SKM-1 treated with dmso at 0.1 percent for 144 hours (cell line): ENCODE data around the gene TENM3.
"Not testable (repeated sequence)": the region's sequence is repeated elsewhere in the genome, so short reads cannot be mapped to it uniquely, and the experiment has no call there.

Source experiments
- DNase-seq: peaks from one replicate; lab custom pipeline; 2025; ENCODE audit not compliant: unreplicated experiment; lab: John Stamatoyannopoulos, UW

Gene TENM3

DNA sequence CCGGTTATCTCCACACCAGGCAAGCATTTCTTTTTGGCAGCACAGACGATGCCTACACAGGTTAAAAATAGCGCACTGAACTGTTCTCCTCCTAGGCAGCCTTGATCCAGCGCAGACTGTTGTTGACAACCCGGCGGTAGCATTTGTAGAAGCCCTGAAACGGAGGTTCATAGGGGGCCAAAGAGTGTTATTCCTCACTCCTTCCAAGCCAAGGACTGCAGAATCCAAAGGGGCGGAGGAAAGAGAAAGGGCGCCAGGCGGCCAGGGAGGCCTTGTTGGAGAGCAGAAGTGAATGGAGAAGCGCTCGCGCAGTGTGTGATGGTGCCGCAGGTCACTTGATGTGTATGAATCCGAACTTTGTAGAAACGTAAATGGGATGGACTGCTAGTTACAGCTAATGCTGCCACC, 82.7 kb downstream of the TENM3 start:
- DNase-seq = no peak

- DNase-seq = no peak
These were observed 85.3 kb downstream of the TENM3 start for GRCh38 chr4:182328505-182328904.

DNA sequence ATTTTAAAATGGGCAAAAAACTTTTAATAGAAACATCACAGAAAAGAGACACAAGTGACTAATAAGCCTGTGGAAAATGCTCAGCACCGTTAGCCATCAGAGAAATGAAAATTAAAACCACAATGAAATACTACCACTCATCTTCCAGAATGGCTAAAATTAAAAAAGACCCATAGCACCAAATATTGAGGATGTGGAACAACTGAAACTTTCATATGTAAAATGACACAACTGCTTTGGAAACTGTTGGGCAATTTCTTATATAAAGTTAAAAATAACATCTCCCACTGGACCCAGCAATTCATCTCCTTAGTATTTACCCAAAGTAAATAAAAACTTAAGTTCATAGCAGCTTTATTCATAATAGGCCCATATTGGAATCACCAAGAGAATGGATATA, 94.2 kb downstream of the TENM3 start:
- DNase-seq = no peak

DNA sequence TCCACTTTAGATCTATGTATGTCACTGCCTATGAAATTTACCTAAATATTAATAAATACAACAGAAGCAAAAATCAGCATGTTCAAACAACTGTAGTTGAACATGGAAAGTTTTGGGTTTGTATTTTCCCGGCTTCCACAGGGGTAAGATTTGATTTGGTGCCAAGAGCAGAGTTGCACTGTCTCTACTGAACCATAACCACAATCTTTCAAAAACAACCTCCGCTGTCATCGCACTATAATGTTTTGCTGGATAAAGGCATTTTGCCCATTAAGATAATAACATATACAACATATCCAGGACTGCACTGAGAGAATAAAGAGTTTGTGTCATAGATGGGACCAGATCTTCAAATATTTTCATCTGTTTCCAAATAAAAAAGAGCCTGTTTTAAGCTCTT, 94.9 kb downstream of the TENM3 start:
- DNase-seq = no peak

DNA sequence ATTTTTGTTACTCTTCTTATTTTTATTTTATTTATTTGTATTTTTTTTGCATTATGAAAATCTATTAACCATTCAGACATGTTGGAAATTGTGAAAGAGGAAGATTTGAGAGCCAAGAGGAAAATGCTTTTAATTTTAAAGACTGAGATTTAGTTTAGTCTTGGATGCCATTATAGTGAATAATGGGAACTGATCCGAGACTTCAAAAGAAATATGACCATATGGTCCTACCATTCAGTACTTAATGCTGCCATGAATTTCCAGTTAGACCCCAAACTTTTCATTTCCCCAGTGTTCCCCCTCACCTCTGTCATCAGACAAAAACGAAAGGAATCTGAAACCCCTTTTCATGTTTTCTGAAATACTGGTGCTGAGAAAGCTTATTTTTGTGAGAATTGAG, 95.5 kb downstream of the TENM3 start:
- no peak for DNase-seq

DNA sequence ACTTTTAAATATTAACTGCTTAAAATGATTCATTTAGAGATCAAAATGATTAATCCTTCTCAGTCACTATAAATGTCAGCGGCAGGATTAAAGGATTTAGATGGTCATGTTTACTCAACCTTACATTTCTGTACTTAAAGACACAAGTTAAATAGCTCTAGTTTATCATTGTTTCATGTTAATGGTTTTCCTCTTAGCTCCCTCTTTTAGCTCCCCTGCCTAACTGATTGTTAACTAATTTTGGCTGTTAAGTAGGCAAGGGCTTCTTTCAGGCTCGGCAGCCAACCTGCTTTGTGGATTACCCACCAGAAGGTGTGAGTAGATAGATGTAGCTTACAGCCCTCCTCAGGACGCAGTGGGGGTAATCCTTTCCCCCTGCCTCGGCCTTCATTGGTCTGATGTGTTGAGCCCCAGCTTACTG, 96.0 kb downstream of the TENM3 start:
- DNase-seq = no peak

GRCh38 chr4:182343453-182343852, 100.3 kb downstream of the TENM3 start:
- DNase-seq = no peak

DNA sequence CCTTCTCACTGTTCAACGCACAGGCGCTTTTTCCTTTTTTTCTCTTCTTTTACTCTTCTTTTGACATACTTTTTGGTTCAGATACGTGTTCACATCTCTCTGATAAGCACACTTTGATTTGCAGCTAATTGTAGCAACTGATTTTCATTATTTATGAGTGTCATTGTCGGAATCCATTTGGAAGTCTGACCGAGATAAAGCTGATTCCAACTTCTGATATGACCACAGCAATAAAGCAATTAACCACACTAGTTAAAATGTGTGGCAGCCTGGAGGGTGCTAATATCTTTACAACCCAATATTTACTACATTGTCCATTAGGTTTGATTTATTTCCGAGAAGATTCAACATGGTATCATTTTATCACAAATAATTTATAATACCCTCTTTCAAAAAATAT, 101.8 kb downstream of the TENM3 start:
- no peak for DNase-seq

GRCh38 chr4:182346250-182346649, 103.0 kb downstream of the TENM3 start:
- no peak for DNase-seq

- no peak for DNase-seq
These were observed 103.6 kb downstream of the TENM3 start for GRCh38 chr4:182346675-182347375.

- DNase-seq = no peak
These were observed 105.7 kb downstream of the TENM3 start for GRCh38 chr4:182348779-182349326.

- DNase-seq = no peak
These were observed 106.8 kb downstream of the TENM3 start for GRCh38 chr4:182350041-182350440.

DNA sequence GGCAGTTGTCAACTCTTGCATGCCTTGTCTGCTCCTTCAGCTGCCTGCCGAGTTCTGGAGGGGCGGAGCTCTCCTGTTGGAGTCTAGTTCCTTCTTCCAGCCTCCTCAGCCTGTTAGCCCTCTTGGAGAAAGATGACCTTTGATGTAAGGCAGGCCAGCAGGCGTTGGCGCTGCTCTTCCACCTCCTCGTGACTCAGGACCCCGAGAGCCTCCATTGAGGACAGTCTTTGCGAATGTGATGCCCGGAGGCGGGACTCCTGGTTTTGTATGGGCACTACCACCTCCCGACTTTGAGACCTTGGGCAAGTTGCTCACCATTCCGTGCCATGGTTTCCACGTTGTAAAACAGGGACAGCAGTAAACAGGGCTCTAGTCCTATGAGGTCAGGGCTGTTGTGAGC, 108.3 kb downstream of the TENM3 start:
- DNase-seq = no peak

GRCh38 chr4:182354106-182354505, 110.9 kb downstream of the TENM3 start:
- no peak for DNase-seq

DNA sequence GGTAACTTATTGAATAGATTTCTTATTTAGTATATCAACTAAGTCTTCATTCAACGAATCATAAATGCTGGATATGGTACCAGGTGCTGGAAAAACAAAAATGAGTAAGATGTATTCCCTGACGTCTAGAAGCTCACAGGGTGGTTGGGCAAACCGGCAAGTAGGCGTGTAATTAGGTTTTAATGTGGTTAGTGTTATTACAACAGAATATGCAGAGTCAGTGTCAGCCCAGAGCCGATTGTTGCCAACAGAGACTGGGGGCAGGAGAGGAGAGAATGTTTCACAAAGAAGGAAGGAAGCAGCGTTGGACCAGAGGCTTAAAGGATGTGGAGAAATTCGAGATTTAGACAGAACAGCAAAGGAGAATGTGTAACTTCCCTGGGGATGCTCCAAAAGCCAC, 111.7 kb downstream of the TENM3 start:
- peak; percentile 82 for DNase-seq

- DNase-seq = no peak
These were observed 124.0 kb downstream of the TENM3 start for GRCh38 chr4:182367153-182367552.

DNA sequence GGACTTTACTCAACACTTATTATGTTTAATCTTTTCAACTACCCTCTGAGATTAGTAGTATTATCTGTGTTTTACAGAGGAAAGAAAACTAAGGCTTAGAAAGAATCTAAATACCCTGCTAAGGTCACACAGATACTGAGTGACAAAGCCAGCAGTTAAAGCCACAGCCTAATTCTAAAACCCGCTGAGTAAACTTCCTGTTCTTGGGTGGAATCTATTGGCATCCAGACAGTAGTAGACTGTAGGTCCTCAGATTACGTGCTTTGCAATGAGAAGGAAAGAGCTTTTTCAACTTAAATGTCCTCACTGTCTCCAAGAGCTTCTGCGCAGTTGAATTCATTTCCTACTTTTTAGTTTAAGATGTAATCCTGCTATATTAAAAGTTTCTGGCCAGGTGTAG, 126.0 kb downstream of the TENM3 start:
- no peak for DNase-seq

GRCh38 chr4:182370491-182370890, 127.3 kb downstream of the TENM3 start:
- DNase-seq = no peak

DNA sequence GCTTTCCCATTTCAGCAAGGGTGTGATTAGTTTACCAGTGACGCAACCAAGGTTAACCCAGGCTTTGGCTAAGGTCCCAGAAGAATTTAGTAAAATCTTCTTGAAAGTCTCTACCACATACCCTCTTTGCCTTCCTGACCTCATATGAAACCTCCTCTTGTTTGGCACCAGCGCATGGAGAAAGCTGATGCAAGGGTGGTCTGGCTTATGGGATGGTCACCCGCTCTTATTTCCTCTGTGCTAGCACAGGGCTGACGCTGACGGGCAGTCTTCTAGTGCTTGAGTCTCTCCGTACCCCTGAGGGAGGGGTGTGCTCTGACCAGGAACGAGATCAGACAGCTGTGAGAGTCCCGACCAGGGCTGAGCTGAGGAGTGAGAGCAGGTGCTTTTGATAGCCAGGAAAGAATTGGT, 137.6 kb downstream of the TENM3 start:
- DNase-seq = no peak

DNA sequence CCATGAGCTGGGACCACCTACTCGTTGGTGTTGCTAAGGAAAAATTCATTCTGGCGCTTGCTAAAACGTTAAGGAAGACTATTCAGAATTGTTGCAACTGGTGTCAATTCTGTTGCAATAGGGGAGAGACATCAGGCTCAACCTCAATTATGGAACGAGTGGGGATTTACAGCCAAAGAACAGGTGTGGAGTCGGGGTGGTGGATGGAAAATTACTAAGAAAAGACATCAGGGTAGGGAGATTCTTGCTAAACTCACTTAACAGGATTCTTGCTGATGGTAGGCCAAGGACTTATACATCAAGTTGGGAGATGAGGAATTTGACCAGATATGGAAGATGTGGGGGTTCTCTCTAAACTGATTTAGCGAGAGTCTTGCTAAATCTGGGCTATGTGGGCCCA, 139.7 kb downstream of the TENM3 start:
- no peak for DNase-seq

- DNase-seq = no peak
These were observed 141.5 kb downstream of the TENM3 start for GRCh38 chr4:182384631-182385091.

DNA sequence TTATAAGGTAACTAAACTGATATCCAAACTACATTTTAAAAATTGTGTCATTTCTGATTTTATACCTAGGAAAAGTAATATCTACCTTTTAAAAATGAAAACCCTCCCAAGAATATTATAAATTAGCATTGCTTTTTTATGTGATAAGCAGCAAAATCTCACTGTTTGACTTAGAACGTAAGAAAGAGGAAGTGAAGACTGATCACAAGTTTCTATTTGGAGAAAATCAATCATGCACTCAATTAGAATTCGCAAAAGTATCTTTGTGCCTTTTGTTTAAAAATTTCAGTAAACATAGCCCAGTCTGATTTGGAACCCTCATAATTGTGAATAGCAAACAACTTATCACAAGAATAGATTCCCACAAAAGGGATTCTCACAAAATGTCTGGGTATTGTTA, 142.7 kb downstream of the TENM3 start:
- DNase-seq = no peak

GRCh38 chr4:182386576-182386975, 143.4 kb downstream of the TENM3 start:
- not testable (repeated sequence) for DNase-seq
